GM12874 (cell line): Measurements from ENCODE around the gene CRIM1.

Experiments used
- TF ChIP-seq, protein P1 (sequence below): IDR thresholded peaks from 2 replicates; pipeline ENCODE4 v1.5.1; 2011; ENCODE audit warnings: low read depth, mild to moderate bottlenecking, control low read depth, low read length, moderate library complexity; ENCODE audit not compliant: insufficient read depth

The CRIM1 gene

DNA sequence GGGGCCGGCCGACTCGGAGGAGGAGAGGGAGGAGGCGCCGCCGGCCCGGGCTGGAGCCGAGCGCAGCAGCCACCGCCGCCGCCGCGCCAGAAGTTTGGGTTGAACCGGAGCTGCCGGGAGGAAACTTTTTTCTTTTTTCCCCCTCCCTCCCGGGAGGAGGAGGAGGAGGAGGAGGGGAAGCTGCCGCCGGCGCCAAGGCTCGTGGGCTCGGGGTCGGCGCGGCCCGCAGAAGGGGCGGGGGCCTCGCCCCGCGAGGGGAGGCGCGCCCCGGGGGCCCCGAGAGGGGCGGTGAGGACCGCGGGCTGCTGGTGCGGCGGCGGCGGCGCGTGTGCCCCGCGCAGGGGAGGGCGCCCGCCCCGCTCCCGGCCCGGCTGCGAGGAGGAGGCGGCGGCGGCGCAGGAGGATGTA, 316 bp downstream of the CRIM1 start:
- TF ChIP-seq, protein P1, sequence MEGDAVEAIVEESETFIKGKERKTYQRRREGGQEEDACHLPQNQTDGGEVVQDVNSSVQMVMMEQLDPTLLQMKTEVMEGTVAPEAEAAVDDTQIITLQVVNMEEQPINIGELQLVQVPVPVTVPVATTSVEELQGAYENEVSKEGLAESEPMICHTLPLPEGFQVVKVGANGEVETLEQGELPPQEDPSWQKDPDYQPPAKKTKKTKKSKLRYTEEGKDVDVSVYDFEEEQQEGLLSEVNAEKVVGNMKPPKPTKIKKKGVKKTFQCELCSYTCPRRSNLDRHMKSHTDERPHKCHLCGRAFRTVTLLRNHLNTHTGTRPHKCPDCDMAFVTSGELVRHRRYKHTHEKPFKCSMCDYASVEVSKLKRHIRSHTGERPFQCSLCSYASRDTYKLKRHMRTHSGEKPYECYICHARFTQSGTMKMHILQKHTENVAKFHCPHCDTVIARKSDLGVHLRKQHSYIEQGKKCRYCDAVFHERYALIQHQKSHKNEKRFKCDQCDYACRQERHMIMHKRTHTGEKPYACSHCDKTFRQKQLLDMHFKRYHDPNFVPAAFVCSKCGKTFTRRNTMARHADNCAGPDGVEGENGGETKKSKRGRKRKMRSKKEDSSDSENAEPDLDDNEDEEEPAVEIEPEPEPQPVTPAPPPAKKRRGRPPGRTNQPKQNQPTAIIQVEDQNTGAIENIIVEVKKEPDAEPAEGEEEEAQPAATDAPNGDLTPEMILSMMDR: no peak

DNA sequence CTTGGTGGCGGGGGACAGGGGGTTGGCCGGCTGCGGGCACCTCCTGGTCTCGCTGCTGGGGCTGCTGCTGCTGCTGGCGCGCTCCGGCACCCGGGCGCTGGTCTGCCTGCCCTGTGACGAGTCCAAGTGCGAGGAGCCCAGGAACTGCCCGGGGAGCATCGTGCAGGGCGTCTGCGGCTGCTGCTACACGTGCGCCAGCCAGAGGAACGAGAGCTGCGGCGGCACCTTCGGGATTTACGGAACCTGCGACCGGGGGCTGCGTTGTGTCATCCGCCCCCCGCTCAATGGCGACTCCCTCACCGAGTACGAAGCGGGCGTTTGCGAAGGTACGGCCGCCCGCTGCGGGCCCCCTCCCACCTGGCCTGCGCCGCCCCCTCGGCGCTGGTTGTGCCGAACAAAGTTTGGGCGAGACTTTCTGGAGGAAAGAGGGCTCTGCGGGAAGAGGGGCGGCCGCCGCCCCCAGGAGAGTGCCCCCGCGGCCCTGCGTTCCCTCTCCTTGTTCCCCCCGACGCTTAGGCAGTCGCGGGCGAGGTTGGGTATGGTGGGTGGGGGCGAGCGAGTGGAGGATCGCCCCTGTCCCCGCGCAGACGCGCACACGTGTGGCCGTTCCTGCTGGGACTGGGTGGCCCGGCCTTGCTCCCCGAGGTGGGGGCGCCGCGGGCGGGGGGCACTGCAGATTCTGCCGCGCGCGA, 866 bp downstream of the CRIM1 start:
- TF ChIP-seq, protein P1: no peak

GRCh38 chr2:36356990-36357846, 1.6 kb downstream of the CRIM1 start:
- TF ChIP-seq, protein P1: no peak

DNA sequence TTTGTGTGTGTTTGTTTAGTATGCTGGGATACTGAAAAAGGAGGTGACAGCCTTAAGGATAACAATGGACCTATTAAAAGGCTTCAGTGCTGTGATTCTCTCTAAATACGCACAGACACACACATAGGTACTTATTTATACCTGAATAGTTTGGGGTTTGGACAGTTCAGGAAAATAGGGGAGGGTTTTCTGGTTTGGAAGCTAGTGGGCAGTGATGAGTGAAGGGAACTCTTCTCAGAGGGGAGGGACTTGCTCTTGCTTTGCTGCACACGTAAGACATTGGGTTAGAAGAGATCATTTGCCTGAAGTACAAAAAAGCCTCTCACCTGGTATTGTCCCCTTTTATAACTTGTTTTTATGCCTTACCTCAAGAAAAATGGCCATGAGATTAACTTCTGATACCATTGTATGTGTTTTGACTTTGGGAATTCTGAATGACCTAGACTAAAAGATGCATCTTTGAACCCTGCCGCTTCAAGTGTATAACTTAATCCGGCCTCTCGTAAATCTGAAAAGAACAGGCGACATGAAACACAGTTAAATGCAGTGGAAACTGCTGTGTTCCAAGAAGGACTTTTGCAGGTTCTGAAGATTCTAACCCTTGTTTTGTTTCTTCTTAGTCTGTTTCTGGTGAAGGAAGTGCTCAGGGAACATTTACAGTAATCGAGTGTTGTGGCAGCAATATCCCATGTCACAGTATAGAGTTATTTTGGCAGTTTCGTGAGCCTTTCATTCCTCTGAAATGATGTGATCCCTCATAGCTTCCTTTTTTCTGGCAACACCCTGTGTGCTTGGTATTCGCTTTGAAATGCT, 2.5 kb downstream of the CRIM1 start:
- TF ChIP-seq, protein P1: no peak

DNA sequence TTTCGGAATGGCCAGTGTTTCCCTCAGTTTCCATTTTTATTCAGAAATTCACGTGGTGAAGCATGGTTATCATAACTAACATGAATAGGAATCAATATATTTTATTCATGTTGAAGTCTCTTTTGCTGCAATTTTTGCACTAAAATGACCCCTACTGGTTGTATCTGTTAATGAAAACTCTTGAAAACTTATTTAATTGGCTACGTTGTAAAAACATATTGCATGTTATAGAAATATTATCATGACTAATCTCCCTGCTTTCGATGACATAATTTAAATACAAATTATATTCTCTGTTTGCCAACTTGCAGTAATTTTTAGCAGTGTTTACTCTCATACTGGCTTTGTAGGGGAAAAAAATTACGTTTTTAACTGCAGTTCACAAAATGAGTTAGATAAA, 3.5 kb downstream of the CRIM1 start:
- TF ChIP-seq, protein P1: no peak

DNA sequence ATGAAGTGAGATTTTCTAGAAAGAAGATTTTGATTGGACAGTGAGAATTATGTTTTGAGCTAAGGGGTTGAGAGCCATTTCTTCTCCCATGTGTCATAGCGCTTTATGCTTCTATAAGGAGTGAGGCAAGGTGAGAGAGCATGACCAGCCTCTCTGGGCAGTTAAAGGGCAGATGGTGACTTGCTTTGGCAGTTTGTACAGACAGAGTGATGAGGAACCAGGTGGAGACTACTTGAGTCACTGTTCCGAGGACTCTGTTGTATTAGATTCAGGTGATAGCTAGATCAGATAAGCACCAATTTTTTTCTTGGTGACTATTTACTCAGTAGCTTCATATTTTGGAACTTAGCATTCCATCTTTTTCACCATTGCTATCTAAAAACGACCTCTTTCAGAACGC, 4.5 kb downstream of the CRIM1 start:
- TF ChIP-seq, protein P1: no peak

DNA sequence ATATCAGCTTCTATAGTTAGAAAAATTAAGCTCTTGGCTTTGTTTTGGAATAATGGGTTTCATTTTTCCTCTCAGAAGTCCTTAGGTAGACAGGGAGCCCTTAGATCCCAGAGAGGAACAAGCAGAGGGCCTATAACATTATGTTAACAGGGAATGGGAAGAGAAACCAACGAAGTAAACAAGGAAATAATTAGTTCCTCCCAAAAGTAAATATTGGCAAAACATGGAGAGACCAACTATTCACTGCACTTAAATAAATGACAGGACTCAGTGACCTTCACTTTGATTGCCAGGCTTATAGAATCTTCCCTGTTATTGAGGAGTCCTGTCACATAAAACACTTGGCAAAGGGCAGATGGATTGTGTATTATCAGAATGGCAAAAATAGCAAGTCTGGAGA, 5.3 kb downstream of the CRIM1 start:
- TF ChIP-seq, protein P1: no peak
